Suprapubic skin (tissue), 4 donors: ENCODE measurements around the gene SBNO2. TPM values are rescaled to one million over a fixed set of nuclear protein-coding genes. Genes with fewer than 3 reads are reported as not detected.
A peak's percentile ranks its signal among the peaks of the same experiment; 100 is the strongest.

Source experiments
- DNase-seq, 2 donors: peaks; one replicate each; pipeline ENCODE4 v3.0.0-alpha.2; 2019; ENCODE audit warnings: low spot score in 2 of 2
- H3K27ac ChIP-seq: fragments of 200-600 bp; sonication (generic); one replicate; pipeline ENCODE4 v1.5.1; 2019
- H3K27me3 ChIP-seq: fragments of 200-600 bp; sonication (generic); one replicate; pipeline ENCODE4 v1.5.1; 2019
- H3K36me3 ChIP-seq: fragments of 200-600 bp; sonication (generic); one replicate; pipeline ENCODE4 v1.5.1; 2019
- H3K4me1 ChIP-seq: fragments of 200-600 bp; sonication (generic); one replicate; pipeline ENCODE4 v1.5.1; 2019
- H3K4me3 ChIP-seq: fragments of 200-600 bp; sonication (generic); one replicate; pipeline ENCODE4 v1.5.1; 2019; ENCODE audit warnings: mild to moderate bottlenecking
- H3K9me3 ChIP-seq: fragments of 200-600 bp; sonication (generic); one replicate; pipeline ENCODE4 v1.5.1; 2019
- CTCF ChIP-seq, 2 donors: fragments of 200-600 bp in 1 of 2; fragments of 450-650 bp in 1 of 2; sonication (generic) in 1 of 2; IDR thresholded peaks; one replicate each; pipeline ENCODE4 v1.5.1; 2016 to 2019; ENCODE audit warnings: antibody characterized with exemption in 2 of 2, mild to moderate bottlenecking in 1 of 2, moderate library complexity in 1 of 2
- EP300 ChIP-seq: sonication (generic); formaldehyde crosslinking; IDR thresholded peaks from one replicate; pipeline ENCODE4 v1.6.1; 2017; ENCODE audit warnings: antibody characterized with exemption
- POLR2A ChIP-seq, 2 donors: fragments of 450-650 bp; IDR thresholded peaks; one replicate each; pipeline ENCODE4 v1.6.1; 2017; ENCODE audit warnings: antibody characterized with exemption in 2 of 2, mild to moderate bottlenecking in 2 of 2, moderate library complexity in 2 of 2
- POLR2AphosphoS5 ChIP-seq, 3 donors: sonication (generic); formaldehyde crosslinking; IDR thresholded peaks; one replicate each; pipeline ENCODE4 v1.6.1; 2017; ENCODE audit warnings: antibody characterized with exemption in 3 of 3
- WGBS: methylation state at CpG from one replicate; pipeline ENCODE4 v1.1.5; 2018; 5-methylcytosine and 5-hydroxymethylcytosine counted together
- total RNA-seq, 4 donors: library from RNA; depleted of rRNA; stranded (reverse); fragments of >200 nt; gene quantifications; one replicate each; pipeline ENCODE4 v1.1.0, GENCODE V29; 2016

Gene SBNO2
- total RNA-seq, 4 donors from 2014 or later: 36.7 to 58.9 (median 45.5) TPM

- WGBS: 50% methylated on average over 6 of the region's 19 CpGs
Measured at GRCh38 chr19:1183543-1184172, 9.6 kb upstream of the SBNO2 start.

GRCh38 chr19:1182727-1183126 lies 8.7 kb upstream of the SBNO2 start:
- Histone ChIP-seq H3K27me3 (no peaks in the 10 kb centered on the region), H3K4me3 (no peak overlapping the region), H3K9me3 (no peaks in the 10 kb centered on the region), H3K27ac (peak overlapping the region; percentile 4), H3K4me1 (peaks cover 48% of the 10 kb centered on the region), H3K36me3 (no peaks in the 10 kb centered on the region)
- no peak for TF ChIP-seq POLR2AphosphoS5 (IDR thresholded peaks at IDR 0.05)
- TF ChIP-seq POLR2A (IDR thresholded peaks at IDR 0.05): no peak
- TF ChIP-seq CTCF (IDR thresholded peaks at IDR 0.05): no peak
- TF ChIP-seq EP300: no peak
- no peak for DNase-seq
- WGBS: 83% methylated on average over 11 of the region's 11 CpGs

More at GRCh38 chr19:1183543-1184172, 9.6 kb upstream of the SBNO2 start:
- DNase-seq: no peak
- H3K4me1 ChIP-seq: peaks cover 44% of the 10 kb centered on the region
- H3K4me3 ChIP-seq: no peak overlapping the region
- no peak overlapping the region for H3K27ac ChIP-seq
- TF ChIP-seq EP300 (no peak), CTCF (IDR thresholded peaks at IDR 0.05) (no peak), POLR2A (IDR thresholded peaks at IDR 0.05) (no peak), POLR2AphosphoS5 (IDR thresholded peaks at IDR 0.05) (no peak)
- H3K27me3 ChIP-seq: no peaks in the 10 kb centered on the region
- no peaks in the 10 kb centered on the region for H3K36me3 ChIP-seq
- no peaks in the 10 kb centered on the region for H3K9me3 ChIP-seq

GRCh38 chr19:1182068-1182467 lies 8.0 kb upstream of the SBNO2 start:
- DNase-seq: no peak
- Histone ChIP-seq H3K4me3 (no peak overlapping the region), H3K27ac (peak overlapping the region; percentile 68), H3K4me1 (peaks cover 54% of the 10 kb centered on the region), H3K9me3 (no peaks in the 10 kb centered on the region), H3K36me3 (no peaks in the 10 kb centered on the region), H3K27me3 (no peaks in the 10 kb centered on the region)
- no peak for TF ChIP-seq POLR2A (IDR thresholded peaks at IDR 0.05)
- TF ChIP-seq EP300: no peak
- no peak for TF ChIP-seq POLR2AphosphoS5 (IDR thresholded peaks at IDR 0.05)
- TF ChIP-seq CTCF (IDR thresholded peaks at IDR 0.05): no peak
- WGBS: 67% methylated on average over 10 of the region's 10 CpGs

GRCh38 chr19:1181606-1182005 lies 7.5 kb upstream of the SBNO2 start:
- DNase-seq: peak in 1 of 2 donors; percentile 68
- WGBS: 48% methylated on average over 10 of the region's 11 CpGs
- Histone ChIP-seq H3K4me3 (no peak overlapping the region), H3K27ac (peak overlapping the region; percentile 68), H3K27me3 (no peaks in the 10 kb centered on the region), H3K36me3 (no peaks in the 10 kb centered on the region), H3K4me1 (peaks cover 59% of the 10 kb centered on the region), H3K9me3 (no peaks in the 10 kb centered on the region)
- TF ChIP-seq CTCF (IDR thresholded peaks at IDR 0.05): no peak
- peak in 1 of 3 donors; percentile 12 for TF ChIP-seq POLR2AphosphoS5 (IDR thresholded peaks at IDR 0.05)
- TF ChIP-seq EP300: no peak
- no peak for TF ChIP-seq POLR2A (IDR thresholded peaks at IDR 0.05)

GRCh38 chr19:1177322-1178114 lies 3.5 kb upstream of the SBNO2 start:
- Histone ChIP-seq H3K4me3 (no peak overlapping the region), H3K27ac (peak overlapping the region; percentile 81), H3K36me3 (no peaks in the 10 kb centered on the region), H3K27me3 (no peaks in the 10 kb centered on the region), H3K4me1 (peaks cover 59% of the 10 kb centered on the region), H3K9me3 (no peaks in the 10 kb centered on the region)
- 35% methylated on average over 19 of the region's 25 CpGs for WGBS
- DNase-seq: peak in 1 of 2 donors; percentile 88
- TF ChIP-seq POLR2A (IDR thresholded peaks at IDR 0.05): no peak
- TF ChIP-seq CTCF (IDR thresholded peaks at IDR 0.05): peak in 1 of 2 donors; percentile 11
- TF ChIP-seq EP300: no peak
- peak in 1 of 3 donors; percentile 13 for TF ChIP-seq POLR2AphosphoS5 (IDR thresholded peaks at IDR 0.05)
